ENCODE data around the gene FRMD4A.

DNA sequence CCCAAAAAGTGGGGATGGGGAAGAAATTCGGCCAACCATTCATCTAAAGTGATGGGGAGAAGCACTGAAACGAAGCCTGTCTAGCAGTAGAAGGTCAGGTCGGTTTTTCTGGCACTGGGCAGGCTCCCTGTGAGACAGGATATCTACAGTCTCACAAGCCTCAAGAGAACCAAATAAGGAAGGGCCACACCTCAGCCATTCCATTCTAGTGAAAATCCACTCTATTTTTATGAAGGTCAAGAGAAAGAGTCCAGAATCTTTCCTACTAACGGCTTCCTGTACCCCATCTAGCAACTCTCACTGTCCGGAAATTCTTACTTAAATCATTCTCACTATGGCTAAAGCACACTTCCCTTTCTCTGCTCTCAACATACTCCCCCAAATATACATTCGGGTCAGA, 476.9 kb downstream of the FRMD4A start:
- TF ChIP-seq CTCF (IDR thresholded peaks at IDR 0.05) (no peak), POLR2A (IDR thresholded peaks at IDR 0.05) (no peak)

Data from heart left ventricle (tissue), 13 donors.